ENCODE results near the gene FBXO39. TPM values are rescaled to one million over a fixed set of nuclear protein-coding genes. Genes with fewer than 3 reads are reported as not detected.
"Not testable (repeated sequence)": the region's sequence is repeated elsewhere in the genome, so short reads cannot be mapped to it uniquely, and the experiment has no call there.

FBXO39 gene
- polyA plus RNA-seq, 1 donor: 0.17 TPM

DNA sequence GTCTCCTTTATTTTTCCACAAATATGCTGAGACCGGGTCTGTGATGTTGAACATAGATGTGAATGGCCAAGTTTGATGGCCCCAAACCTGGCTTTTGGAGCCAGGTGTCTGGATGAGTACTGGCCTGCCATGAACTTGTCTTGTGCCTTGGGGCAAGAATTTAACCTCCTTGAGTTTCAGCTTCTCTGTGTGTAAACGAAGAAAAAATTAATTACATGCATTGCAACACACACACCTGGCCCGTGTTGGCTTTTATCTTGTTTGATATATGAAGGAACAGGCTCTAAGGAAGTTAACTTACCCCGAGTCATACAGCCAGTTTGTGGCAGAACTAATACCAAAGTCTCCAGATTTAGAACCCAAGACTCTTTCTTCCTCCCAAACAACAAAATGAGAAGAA is 13.1 kb downstream of the FBXO39 start:
- no peak for DNase-seq

GRCh38 chr17:6793748-6794493 is 17.9 kb downstream of the FBXO39 start:
- DNase-seq: no peak

GRCh38 chr17:6796017-6796886 is 20.2 kb downstream of the FBXO39 start:
- no peak for DNase-seq

GRCh38 chr17:6796887-6797490 is 21.0 kb downstream of the FBXO39 start:
- no peak for DNase-seq

GRCh38 chr17:6797718-6798351 is 21.8 kb downstream of the FBXO39 start:
- no peak for DNase-seq

DNA sequence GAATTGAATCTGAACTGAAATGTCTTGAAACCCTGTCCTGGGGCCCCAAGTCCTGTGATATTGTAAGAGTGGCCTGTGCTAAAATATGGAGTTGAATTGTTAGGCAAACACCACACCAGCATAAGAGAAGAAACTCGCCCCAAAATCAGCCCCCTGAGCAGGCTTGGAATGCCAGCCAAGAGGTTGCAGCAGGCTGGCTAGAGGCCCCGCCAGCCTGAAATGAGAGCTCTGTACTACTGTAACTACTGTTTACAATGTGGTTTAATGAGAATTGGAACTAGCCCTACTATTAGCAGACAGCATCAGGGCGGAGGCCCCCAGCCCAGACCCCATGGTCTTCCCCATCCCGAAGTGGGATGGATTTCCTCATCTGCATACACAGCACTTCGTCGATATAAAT is 23.7 kb downstream of the FBXO39 start:
- no peak for DNase-seq

DNA sequence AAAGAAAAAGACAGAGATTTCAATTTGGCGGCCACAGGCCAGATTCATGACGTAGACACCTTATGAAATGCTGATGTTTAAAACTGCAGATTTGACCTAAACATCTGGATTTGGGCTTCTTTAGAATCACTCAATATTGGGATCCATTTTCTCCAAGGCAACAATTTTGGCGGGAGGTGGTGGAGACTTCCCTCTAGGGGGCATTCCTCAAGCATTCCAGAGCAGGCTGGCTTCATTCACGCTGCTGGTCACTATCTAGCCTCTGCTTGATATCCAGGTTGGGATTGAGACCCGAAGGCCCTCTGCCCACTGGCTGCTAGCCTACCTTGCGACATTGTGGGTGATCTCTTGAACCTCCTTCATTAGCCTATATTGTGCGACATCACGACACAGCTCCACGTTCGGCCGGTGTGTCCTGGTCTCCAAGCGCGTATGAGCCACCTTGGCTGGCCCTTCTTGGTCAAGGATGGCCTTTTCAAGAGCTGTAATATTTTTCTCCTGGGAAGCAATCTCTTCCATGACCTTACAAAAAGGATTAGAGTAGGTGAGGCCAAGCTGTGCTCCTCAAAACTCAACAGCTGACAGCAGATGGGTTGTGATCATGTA is 24.5 kb downstream of the FBXO39 start:
- DNase-seq: no peak

- DNase-seq: no peak
These were observed 35.5 kb downstream of the FBXO39 start for GRCh38 chr17:6811510-6811909.

DNA sequence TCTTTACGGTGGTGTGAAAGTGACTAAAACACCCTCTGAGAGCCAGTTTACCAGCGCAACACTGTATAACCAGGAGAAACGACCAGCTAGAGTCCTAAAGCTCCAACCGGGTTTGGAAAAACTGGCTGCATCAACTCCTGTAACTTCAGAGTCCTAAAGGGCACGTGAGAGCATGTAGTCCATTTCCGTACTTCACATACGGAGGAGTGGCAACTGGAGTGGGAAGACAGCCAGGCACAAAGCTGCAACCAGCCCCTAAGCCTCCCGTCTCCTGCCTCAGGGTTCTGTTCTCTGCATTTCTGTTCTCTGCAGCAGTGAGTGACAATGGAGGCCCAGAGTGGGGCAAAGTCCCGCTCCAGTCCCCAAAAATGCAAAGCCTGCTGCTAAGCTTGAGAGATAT is 36.3 kb downstream of the FBXO39 start:
- DNase-seq: no peak

DNA sequence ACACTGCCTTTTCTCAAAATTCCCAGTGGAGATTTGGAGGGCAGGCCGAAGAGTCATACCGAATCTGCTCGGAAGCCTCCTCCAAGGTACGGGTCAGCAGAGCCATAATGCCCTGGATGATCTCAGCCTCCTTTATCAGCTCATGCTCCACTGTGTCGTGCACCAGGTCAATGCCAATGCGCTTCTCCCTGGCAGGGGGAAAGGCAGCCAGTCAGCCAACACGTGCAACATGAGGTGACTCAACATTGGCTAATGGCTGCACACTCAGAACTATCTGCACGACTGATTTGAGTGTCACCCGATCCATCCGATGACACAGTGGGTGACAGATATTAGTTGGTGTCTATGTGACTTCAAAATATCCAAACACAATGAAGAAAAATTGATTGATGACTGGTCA is 39.8 kb downstream of the FBXO39 start:
- no peak for DNase-seq

GRCh38 chr17:6816368-6816767 is 40.4 kb downstream of the FBXO39 start:
- not testable (repeated sequence) for DNase-seq

DNA sequence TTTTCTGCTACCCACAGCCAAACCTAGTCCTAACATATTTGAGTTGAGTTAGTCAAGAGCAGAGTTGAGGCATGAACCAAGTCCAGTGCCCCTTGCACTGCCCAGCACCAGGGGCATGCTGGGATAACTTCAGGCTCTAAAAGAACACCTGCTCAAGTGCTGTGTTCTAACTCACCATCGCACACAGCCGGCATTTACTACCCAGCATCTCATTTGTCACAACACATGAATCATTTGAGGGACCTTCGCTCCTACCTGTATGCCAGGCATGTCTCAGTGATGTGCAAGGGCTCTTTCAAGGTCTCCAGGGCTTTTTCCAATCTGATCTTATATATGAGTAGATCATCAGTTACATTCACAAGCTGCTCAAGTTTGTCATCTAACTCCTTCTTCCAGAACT is 42.9 kb downstream of the FBXO39 start:
- DNase-seq: no peak

DNA sequence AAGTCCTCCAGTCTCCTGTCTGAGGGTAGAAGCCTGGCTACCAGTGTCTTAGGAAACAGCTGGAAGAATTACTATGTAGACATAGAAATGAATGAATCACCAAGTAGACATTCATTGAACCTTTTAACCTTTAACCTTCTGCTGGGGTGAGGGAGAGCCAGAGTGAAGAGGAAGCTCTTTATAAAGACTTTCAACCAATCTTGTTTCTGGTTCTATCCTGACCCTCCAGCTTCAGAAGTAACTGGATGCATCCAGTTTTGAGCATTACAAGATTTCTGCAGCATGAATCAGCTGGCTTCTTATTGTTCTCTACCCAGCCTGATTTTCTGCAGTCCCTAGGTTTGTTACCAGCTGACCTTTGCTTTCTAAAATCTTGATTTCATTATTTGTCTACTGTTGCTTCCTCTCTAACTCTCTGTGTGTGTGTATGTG is 47.0 kb downstream of the FBXO39 start:
- DNase-seq: no peak

GRCh38 chr17:6830383-6830986 is 54.5 kb downstream of the FBXO39 start:
- no peak for DNase-seq

DNA sequence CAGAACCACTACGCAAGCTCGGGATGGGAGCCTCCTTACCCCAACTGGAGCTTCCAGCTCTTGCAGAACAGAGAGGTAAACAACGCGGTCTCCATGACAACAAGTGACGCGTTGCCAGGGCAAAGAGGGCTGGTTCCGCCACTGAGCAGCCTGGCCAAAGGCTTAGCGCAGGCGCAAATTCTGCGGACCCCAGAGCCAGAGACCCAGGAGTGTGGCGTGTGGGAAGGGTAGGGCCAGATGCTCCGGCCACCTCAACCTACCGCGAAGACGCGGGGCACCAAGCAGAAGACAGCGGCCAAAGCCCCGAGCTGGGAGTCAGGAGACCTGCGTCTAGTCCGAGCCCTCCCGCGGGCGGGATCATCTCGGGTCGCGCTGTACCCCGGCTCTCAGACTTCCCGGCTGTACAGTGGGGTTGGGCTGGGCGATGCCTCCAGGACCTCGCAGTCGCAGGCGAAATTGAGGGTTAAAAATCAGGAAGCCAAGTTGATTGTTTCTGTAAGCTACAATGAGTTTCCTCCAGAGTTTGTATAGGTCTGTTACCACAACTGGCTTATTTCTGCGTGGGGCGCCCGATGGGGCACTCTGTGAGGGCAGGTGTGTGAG is 55.7 kb downstream of the FBXO39 start, which contains the start of gene TEKT1:
TEKT1 (minus strand) TSS at position 69 of the 603 bp plus-strand sequence. CDS start 1,353 bp downstream, outside the sequence.
- DNase-seq: peak; percentile 85

Other genes starting within 250 kb of the FBXO39 start
- 8.0 TPM for gene PITPNM3, start 219.7 kb upstream of the FBXO39 start, polyA plus RNA-seq (ENCODE audit: insufficient read length)
- 43.7 TPM for gene KIAA0753, start 135.5 kb upstream of the FBXO39 start, polyA plus RNA-seq (ENCODE audit: insufficient read length)
- gene TXNDC17, start 135.2 kb upstream of the FBXO39 start, polyA plus RNA-seq (ENCODE audit: insufficient read length): 78.2 TPM
- 24.8 TPM for gene MED31, start 124.6 kb upstream of the FBXO39 start, polyA plus RNA-seq (ENCODE audit: insufficient read length)
- 8.7 TPM for gene C17orf100, start 124.5 kb upstream of the FBXO39 start, polyA plus RNA-seq (ENCODE audit: insufficient read length)
- gene SLC13A5, start 62.8 kb upstream of the FBXO39 start, polyA plus RNA-seq (ENCODE audit: insufficient read length): 3.3 TPM
- gene XAF1, start 20.2 kb upstream of the FBXO39 start, polyA plus RNA-seq (ENCODE audit: insufficient read length): 18.8 TPM
- 0.62 TPM for gene TEKT1, start 55.5 kb downstream of the FBXO39 start, polyA plus RNA-seq (ENCODE audit: insufficient read length)
- 2.4 TPM for gene ALOX12, start 219.8 kb downstream of the FBXO39 start, polyA plus RNA-seq (ENCODE audit: insufficient read length)
- 144 TPM for gene RNASEK, start 236.4 kb downstream of the FBXO39 start, polyA plus RNA-seq (ENCODE audit: insufficient read length)
- 21.8 TPM for gene BCL6B, start 246.8 kb downstream of the FBXO39 start, polyA plus RNA-seq (ENCODE audit: insufficient read length)